CD14-positive monocyte (primary cell): Measurements from ENCODE around the gene PAM16. TPM values are rescaled to one million over a fixed set of nuclear protein-coding genes. Genes with fewer than 3 reads are reported as not detected.
A peak's percentile ranks its signal among the peaks of the same experiment; 100 is the strongest.

Experiments
- DNase-seq, 3 donors: peaks; one replicate each; pipeline ENCODE4 v3.0.0-alpha.2; 2011 to 2022
- H2AFZ ChIP-seq: 2 replicates; pipeline ENCODE4 v1.6.0; 2012; ENCODE audit warnings: mild to moderate bottlenecking, low read depth, low read length, inconsistent platforms; ENCODE audit not compliant: insufficient read depth, poor library complexity, severe bottlenecking
- H3K27ac ChIP-seq, 2 donors: 1 replicate in 1 of 2; 2 replicates in 1 of 2; pipeline ENCODE4 v1.5.1; 2012 to 2013; ENCODE audit warnings: low read length in 2 of 2, control low read depth in 1 of 2, inconsistent platforms in 1 of 2, low read depth in 1 of 2, mild to moderate bottlenecking in 1 of 2
- H3K27me3 ChIP-seq, 2 donors: one replicate each; pipeline versions ENCODE4 v1.6.0 to v1.6.1; 2011 to 2013; ENCODE audit warnings: low read length in 2 of 2; ENCODE audit not compliant: control insufficient read depth in 2 of 2, insufficient read depth in 2 of 2
- H3K36me3 ChIP-seq, 2 donors: replicated peaks in 1 of 2; 1 replicate in 1 of 2; 2 replicates in 1 of 2; pipeline versions ENCODE4 v1.5.1 to v1.6.1; 2012 to 2013; ENCODE audit warnings: low read length in 2 of 2, control low read depth in 1 of 2, inconsistent platforms in 1 of 2, mild to moderate bottlenecking in 1 of 2; ENCODE audit not compliant: insufficient read depth in 2 of 2, control insufficient read depth in 1 of 2
- H3K4me1 ChIP-seq, 2 donors: 1 replicate in 1 of 2; 2 replicates in 1 of 2; pipeline versions ENCODE4 v1.5.1 to v1.6.1; 2012 to 2013; ENCODE audit warnings: low read length in 2 of 2, control low read depth in 1 of 2, inconsistent platforms in 1 of 2, mild to moderate bottlenecking in 1 of 2, moderate library complexity in 1 of 2; ENCODE audit not compliant: insufficient read depth in 2 of 2, control insufficient read depth in 1 of 2
- H3K4me2 ChIP-seq: replicated peaks from 2 replicates; pipeline ENCODE3; 2012; ENCODE audit warnings: low read length, moderate library complexity, mild to moderate bottlenecking; ENCODE audit not compliant: poor library complexity, severe bottlenecking; ENCODE audit errors: extremely low read depth
- H3K4me3 ChIP-seq, 3 experiments: fragments of 200-600 bp in 1 of 3; sonication (generic) in 1 of 3; replicated peaks in 1 of 3; 1 replicate in 2 of 3; 2 replicates in 1 of 3; pipeline ENCODE4 v1.5.1; 2011 to 2013; ENCODE audit warnings: low read length in 3 of 3, mild to moderate bottlenecking in 3 of 3, control low read depth in 2 of 3, low read depth in 2 of 3, inconsistent platforms in 1 of 3, moderate library complexity in 1 of 3
- H3K79me2 ChIP-seq: 2 replicates; pipeline ENCODE4 v1.6.0; 2012; ENCODE audit warnings: mild to moderate bottlenecking, control low read depth, inconsistent platforms, low read length, moderate library complexity; ENCODE audit not compliant: insufficient read depth
- H3K9ac ChIP-seq: 2 replicates; pipeline ENCODE4 v1.6.0; 2017; ENCODE audit warnings: low read length, mild to moderate bottlenecking; ENCODE audit not compliant: insufficient read depth, poor library complexity, severe bottlenecking
- H3K9me3 ChIP-seq, 2 donors: replicated peaks in 1 of 2; 1 replicate in 1 of 2; 2 replicates in 1 of 2; pipeline versions ENCODE4 v1.5.1 to v1.6.1; 2012 to 2013; ENCODE audit warnings: low read length in 2 of 2, control low read depth in 1 of 2; ENCODE audit not compliant: control insufficient read depth in 1 of 2, insufficient read depth in 1 of 2
- H4K20me1 ChIP-seq: 2 replicates; pipeline ENCODE4 v1.6.0; 2012; ENCODE audit warnings: mild to moderate bottlenecking, low read length, control low read depth, moderate library complexity; ENCODE audit not compliant: insufficient read depth
- H3K27ac Mint-ChIP-seq, 7 donors: one replicate each; pipeline ENCODE4 v1.8.0; 2020; ENCODE audit warnings: mild to moderate bottlenecking in 7 of 7, mixed read lengths in 7 of 7, moderate library complexity in 6 of 7, inconsistent platforms in 2 of 7
- H3K27me3 Mint-ChIP-seq, 3 donors: one replicate each; pipeline ENCODE4 v1.8.0; 2021 to 2022; ENCODE audit warnings: low read depth in 3 of 3, mild to moderate bottlenecking in 3 of 3, mixed read lengths in 3 of 3, moderate library complexity in 3 of 3, inconsistent platforms in 1 of 3
- H3K36me3 Mint-ChIP-seq, 2 donors: one replicate each; pipeline ENCODE4 v1.8.0; 2020; ENCODE audit warnings: mixed read lengths in 2 of 2, inconsistent platforms in 1 of 2, mild to moderate bottlenecking in 1 of 2
- H3K4me1 Mint-ChIP-seq: one replicate; pipeline ENCODE4 v1.8.0; 2020; ENCODE audit warnings: mild to moderate bottlenecking, mixed read lengths
- H3K4me3 Mint-ChIP-seq, 2 donors: one replicate each; pipeline ENCODE4 v1.8.0; 2020; ENCODE audit warnings: mild to moderate bottlenecking in 2 of 2, mixed read lengths in 2 of 2, moderate library complexity in 1 of 2
- H3K9me3 Mint-ChIP-seq, 7 donors: one replicate each; pipeline ENCODE4 v1.8.0; 2020 to 2022; ENCODE audit warnings: mixed read lengths in 7 of 7, mild to moderate bottlenecking in 6 of 7, moderate library complexity in 6 of 7, inconsistent platforms in 2 of 7
- CTCF ChIP-seq: fragments of 200-600 bp; IDR thresholded peaks from one replicate; pipeline ENCODE4 v1.8.0; 2022; ENCODE audit warnings: antibody characterized with exemption, mild to moderate bottlenecking
- WGBS: methylation state at CpG from one replicate; pipeline ENCODE4 v1.1.5; 2013; ENCODE audit warnings: missing lambda C conversion rate; ENCODE audit not compliant: insufficient coverage; 5-methylcytosine and 5-hydroxymethylcytosine counted together
- intact Hi-C, 2 donors: fragments of 100-400 bp; cut with micrococcal nuclease; formaldehyde crosslinking; loops; one replicate each; pipeline versions ENCODE4 v1.15.0 to v1.15.1; 2023
- polyA plus RNA-seq, 3 donors: library from polyadenylated mRNA; depleted of rRNA in 1 of 3; unstranded in 2 of 3; stranded (reverse) in 1 of 3; fragments of 300-500 nt in 2 of 3; fragments of >200 nt in 1 of 3; fragmentation: Illumina TruSeq in 2 of 3; gene quantifications; 1 replicate in 2 of 3; 2 replicates in 1 of 3; pipeline ENCODE4 v1.2.3, GENCODE V29; 2012 to 2021

The PAM16 gene
- polyA plus RNA-seq, 3 donors = 34.3 to 37.6 (median 34.7) TPM

DNA sequence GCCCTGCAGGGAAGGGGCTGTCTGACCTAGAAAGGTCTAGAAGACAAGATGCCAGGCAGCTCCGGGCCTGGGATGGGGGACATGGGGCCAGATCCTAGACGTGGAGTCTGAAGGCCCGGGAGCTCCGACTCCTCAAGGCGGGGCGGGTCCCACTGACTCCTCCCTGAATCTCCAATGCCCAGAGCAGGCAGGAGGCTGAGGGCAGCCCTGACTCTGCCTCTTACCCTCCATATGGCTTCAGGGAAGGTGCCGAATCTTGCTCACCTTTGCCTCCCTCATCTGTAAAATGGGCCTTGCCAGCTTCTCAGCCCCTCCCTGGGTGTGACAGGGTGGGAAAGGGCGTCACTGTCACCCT, 35.3 kb upstream of the PAM16 start:
- Histone ChIP-seq H4K20me1 (peaks cover 100% of the 10 kb centered on the region), H3K36me3 (peaks cover 94 to 99% of the 10 kb centered on the region in 2 donors), H3K27me3 (no peaks in the 10 kb centered on the region), H3K9ac (no peak overlapping the region), H3K4me2 (no peak overlapping the region), H3K79me2 (no peaks in the 10 kb centered on the region), H3K4me3 (no peak overlapping the region), H2AFZ (no peak overlapping the region), H3K27ac (no peak overlapping the region), H3K4me1 (no peaks in the 10 kb centered on the region), H3K9me3 (no peaks in the 10 kb centered on the region)
- Mint-ChIP-seq H3K9me3 (no peaks in the 10 kb centered on the region), H3K27ac (no peak overlapping the region), H3K27me3 (no peaks in the 10 kb centered on the region), H3K36me3 (peaks cover 56 to 89% of the 10 kb centered on the region in 2 donors), H3K4me3 (no peak overlapping the region), H3K4me1 (no peaks in the 10 kb centered on the region)
- intact Hi-C loops = no loop called here
- no peak for TF ChIP-seq CTCF
- no peak for DNase-seq
- WGBS = 90% methylated on average over 5 of the region's 8 CpGs

DNA sequence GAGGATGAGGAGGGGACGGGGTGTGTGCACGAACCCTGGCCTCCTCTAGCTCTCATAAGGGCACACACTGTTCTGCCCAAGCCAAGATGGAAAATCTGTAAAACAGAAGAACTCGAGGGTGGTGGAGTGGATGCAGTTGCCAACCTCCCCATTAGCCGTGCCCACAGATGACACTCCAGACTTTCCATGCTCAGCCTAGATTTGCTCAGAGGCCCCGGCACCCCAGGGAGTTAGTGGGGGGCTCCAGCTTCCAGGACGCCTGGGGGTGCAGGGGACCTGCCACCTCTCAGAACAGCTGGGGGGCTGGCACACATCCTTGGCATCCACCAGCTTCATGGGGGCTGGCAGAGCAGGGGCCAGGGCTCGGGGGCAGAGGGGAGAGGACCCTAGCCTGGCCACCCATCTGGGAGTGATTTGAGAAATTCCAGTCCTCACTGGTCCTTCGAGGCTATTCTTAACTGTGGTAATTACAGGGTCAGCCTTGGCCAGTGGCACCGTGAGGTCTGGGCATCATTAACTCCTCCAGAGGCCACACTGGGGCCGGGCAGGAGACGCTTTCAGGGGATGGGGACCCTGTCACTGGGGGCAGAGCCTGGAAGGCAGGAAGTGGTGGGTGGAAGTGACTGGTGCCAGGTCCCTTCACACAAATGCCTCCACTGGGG, 34.8 kb upstream of the PAM16 start:
- Histone ChIP-seq H3K36me3 (peaks cover 95 to 99% of the 10 kb centered on the region in 2 donors), H3K27me3 (no peaks in the 10 kb centered on the region), H3K4me2 (no peak overlapping the region), H3K4me3 (no peak overlapping the region), H4K20me1 (peaks cover 100% of the 10 kb centered on the region), H2AFZ (no peak overlapping the region), H3K9me3 (no peaks in the 10 kb centered on the region), H3K4me1 (no peaks in the 10 kb centered on the region), H3K27ac (no peak overlapping the region), H3K9ac (no peak overlapping the region), H3K79me2 (no peaks in the 10 kb centered on the region)
- H3K27ac Mint-ChIP-seq = peak overlapping the region in 1 of 7 donors; percentile 63
- H3K9me3 Mint-ChIP-seq = no peaks in the 10 kb centered on the region
- no peak overlapping the region for H3K4me3 Mint-ChIP-seq
- WGBS = 91% methylated on average over 6 of the region's 11 CpGs
- H3K27me3 Mint-ChIP-seq = no peaks in the 10 kb centered on the region
- H3K36me3 Mint-ChIP-seq = peaks cover 51 to 86% of the 10 kb centered on the region in 2 donors
- intact Hi-C loops = no loop called here
- H3K4me1 Mint-ChIP-seq = no peaks in the 10 kb centered on the region
- TF ChIP-seq CTCF = no peak
- no peak for DNase-seq
